NT2/D1 (cell line): ENCODE results near the gene KRTAP4-11.
"Not testable (repeated sequence)": the region's sequence is repeated elsewhere in the genome, so short reads cannot be mapped to it uniquely, and the experiment has no call there.

Experiments used
- SUZ12 ChIP-seq: IDR thresholded peaks from 2 replicates; pipeline ENCODE4 v1.6.1; 2011; ENCODE audit not compliant: insufficient read length, insufficient read depth; ENCODE audit errors: extremely low read depth
- YY1 ChIP-seq: IDR thresholded peaks from 2 replicates; pipeline ENCODE4 v1.6.1; 2011; ENCODE audit not compliant: insufficient read length, insufficient read depth
- ZNF274 ChIP-seq: IDR thresholded peaks from 2 replicates; pipeline ENCODE4 v1.6.1; 2011; ENCODE audit warnings: mild to moderate bottlenecking, low read depth, low read length

DNA sequence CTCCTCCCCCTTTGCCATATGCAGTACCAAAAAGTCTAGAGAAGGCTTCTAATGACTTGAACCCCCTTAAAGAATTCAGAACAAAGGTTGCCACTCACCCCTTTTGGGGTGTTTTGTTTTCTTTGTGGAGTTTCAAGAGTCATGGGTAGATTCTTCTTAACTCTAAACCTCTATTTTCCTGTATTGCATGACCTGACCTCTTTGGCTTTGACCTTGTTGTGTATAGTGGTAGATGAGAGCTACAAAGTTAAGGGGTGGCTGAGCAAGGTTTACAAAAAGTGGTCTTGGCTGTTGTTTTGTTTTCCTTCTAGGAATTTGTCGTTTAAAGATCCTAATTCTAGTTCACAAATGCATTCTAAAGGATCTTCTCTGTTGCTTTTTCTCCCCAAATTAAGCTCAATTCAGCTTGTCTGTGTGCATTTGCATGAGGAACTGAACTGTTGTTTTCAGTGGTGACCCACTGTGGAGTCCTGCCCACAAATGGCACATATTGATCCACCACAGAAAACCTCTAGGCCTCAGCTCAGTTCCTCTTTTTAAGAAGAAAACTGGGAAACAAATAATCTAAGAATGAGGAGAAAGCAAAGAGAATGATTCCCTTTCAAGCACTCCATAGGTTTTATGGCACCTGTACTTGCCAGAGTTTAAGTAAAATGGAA, 9.3 kb downstream of the KRTAP4-11 start:
- not testable (repeated sequence) for TF ChIP-seq ZNF274, YY1, SUZ12
